MM.1S (cell line): ENCODE measurements around the gene B9D2.

Source experiments
- DNase-seq: peaks from one replicate; pipeline ENCODE4 v3.0.0-alpha.2; 2015
- H2AFZ ChIP-seq: fragments of 300-600 bp; sonication (generic); 2 replicates; pipeline ENCODE4 v1.6.0; 2016; ENCODE audit warnings: antibody characterized with exemption, low read length
- H3F3A ChIP-seq: fragments of 300-600 bp; sonication (generic); 2 replicates; pipeline ENCODE4 v1.6.1; 2016; ENCODE audit warnings: mild to moderate bottlenecking, antibody characterized with exemption, low read length, moderate library complexity, mixed read lengths; ENCODE audit not compliant: insufficient read depth
- H3K27ac ChIP-seq: fragments of 300-600 bp; sonication (generic); 2 replicates; pipeline ENCODE4 v1.5.1; 2016; ENCODE audit warnings: mild to moderate bottlenecking, low read length
- H3K27me3 ChIP-seq: fragments of 300-600 bp; sonication (generic); replicated peaks from 2 replicates; pipeline ENCODE4 v1.6.0; 2016; ENCODE audit warnings: low read length; ENCODE audit not compliant: insufficient read depth
- H3K36me3 ChIP-seq: fragments of 300-600 bp; sonication (generic); replicated peaks from 2 replicates; pipeline ENCODE4 v1.6.1; 2016; ENCODE audit warnings: mild to moderate bottlenecking, low read length, mixed read lengths; ENCODE audit not compliant: insufficient read depth
- H3K4me1 ChIP-seq: fragments of 300-600 bp; sonication (generic); 2 replicates; pipeline ENCODE4 v1.6.1; 2016; ENCODE audit warnings: low read length, mixed read lengths
- H3K4me2 ChIP-seq: fragments of 300-600 bp; sonication (generic); 2 replicates; pipeline ENCODE4 v1.6.0; 2016; ENCODE audit warnings: low read depth, low read length
- H3K4me3 ChIP-seq: fragments of 300-600 bp; sonication (generic); 2 replicates; pipeline ENCODE4 v1.5.1; 2016; ENCODE audit warnings: low read length, mixed read lengths
- H3K79me2 ChIP-seq: fragments of 300-600 bp; sonication (generic); 2 replicates; pipeline ENCODE4 v1.6.1; 2016; ENCODE audit warnings: mixed run types, low read length, mixed read lengths
- H3K9ac ChIP-seq: fragments of 300-600 bp; sonication (generic); 2 replicates; pipeline ENCODE4 v1.6.1; 2016; ENCODE audit warnings: low read length, mixed read lengths
- H3K9me2 ChIP-seq: fragments of 300-600 bp; sonication (generic); replicated peaks from 2 replicates; pipeline ENCODE4 v1.6.1; 2016; ENCODE audit warnings: mild to moderate bottlenecking, low read length, mixed read lengths; ENCODE audit not compliant: insufficient read depth
- H3K9me3 ChIP-seq: fragments of 300-600 bp; sonication (generic); replicated peaks from 2 replicates; pipeline ENCODE4 v1.6.1; 2016; ENCODE audit warnings: mild to moderate bottlenecking, low read length, mixed read lengths; ENCODE audit not compliant: insufficient read depth
- H4K20me1 ChIP-seq: fragments of 300-600 bp; sonication (generic); 2 replicates; pipeline ENCODE4 v1.6.1; 2016; ENCODE audit warnings: mild to moderate bottlenecking, low read length, moderate library complexity, mixed read lengths; ENCODE audit not compliant: insufficient read depth
- CTCF ChIP-seq: fragments of 300-600 bp; sonication (generic); IDR thresholded peaks from 2 replicates; pipeline ENCODE4 v1.5.1; 2016; ENCODE audit warnings: antibody characterized with exemption, low read length, mixed read lengths
- EZH2 ChIP-seq: fragments of 300-600 bp; sonication (generic); optimal IDR thresholded peaks from 2 replicates; pipeline ENCODE3; 2017; ENCODE audit warnings: low read depth, mild to moderate bottlenecking, antibody characterized with exemption, low read length, mixed read lengths
- EZH2phosphoT487 ChIP-seq: fragments of 300-600 bp; sonication (generic); IDR thresholded peaks from 2 replicates; pipeline ENCODE4 v1.6.1; 2018; ENCODE audit warnings: antibody characterized with exemption, low read length

The B9D2 gene

GRCh38 chr19:41327076-41327575 is 36.8 kb downstream of the B9D2 start:
- TF ChIP-seq EZH2phosphoT487 (no peak), EZH2 (no peak), CTCF (no peak)
- peaks cover 28% of the 10 kb centered on the region for H3F3A ChIP-seq
- peaks cover 3% of the 10 kb centered on the region; the same call in 1 of the 2 replicates for H3K79me2 ChIP-seq
- H2AFZ ChIP-seq, result peak overlapping the region; percentile 32
- H3K9ac ChIP-seq, result peak overlapping the region; percentile 73
- no peaks in the 10 kb centered on the region for H4K20me1 ChIP-seq
- H3K27me3 ChIP-seq, result no peaks in the 10 kb centered on the region
- H3K4me2 ChIP-seq, result peak overlapping the region; percentile 93
- H3K9me3 ChIP-seq, result no peaks in the 10 kb centered on the region
- DNase-seq, result peak; percentile 37
- H3K36me3 ChIP-seq, result no peaks in the 10 kb centered on the region
- peak overlapping the region; percentile 60 for H3K4me3 ChIP-seq
- peak overlapping the region; percentile 75 for H3K27ac ChIP-seq
- H3K4me1 ChIP-seq, result peaks cover 18% of the 10 kb centered on the region
- no peaks in the 10 kb centered on the region for H3K9me2 ChIP-seq

- Histone ChIP-seq H3K9me2 (no peaks in the 10 kb centered on the region), H3K9me3 (no peaks in the 10 kb centered on the region), H3K4me2 (no peak overlapping the region; the same call in 1 of the 2 replicates), H3K4me3 (no peak overlapping the region), H3K27me3 (no peaks in the 10 kb centered on the region), H3K27ac (no peak overlapping the region), H2AFZ (no peak overlapping the region), H3K79me2 (peaks cover 3% of the 10 kb centered on the region; the same call in 1 of the 2 replicates), H4K20me1 (no peaks in the 10 kb centered on the region), H3K9ac (no peak overlapping the region), H3K36me3 (no peaks in the 10 kb centered on the region), H3F3A (peaks cover 28% of the 10 kb centered on the region), H3K4me1 (peaks cover 18% of the 10 kb centered on the region)
- no peak for DNase-seq
- no peak for TF ChIP-seq EZH2phosphoT487
- no peak for TF ChIP-seq CTCF
- no peak for TF ChIP-seq EZH2
Measured at GRCh38 chr19:41325947-41326706, 37.8 kb downstream of the B9D2 start.

GRCh38 chr19:41325640-41325946 is 38.4 kb downstream of the B9D2 start:
- H3K79me2 ChIP-seq, result peaks cover 3% of the 10 kb centered on the region; the same call in 1 of the 2 replicates
- H2AFZ ChIP-seq, result no peak overlapping the region
- no peak overlapping the region for H3K27ac ChIP-seq
- H3K9me3 ChIP-seq, result no peaks in the 10 kb centered on the region
- no peak overlapping the region for H3K4me2 ChIP-seq
- H3F3A ChIP-seq, result peaks cover 28% of the 10 kb centered on the region
- H4K20me1 ChIP-seq, result no peaks in the 10 kb centered on the region
- no peaks in the 10 kb centered on the region for H3K27me3 ChIP-seq
- H3K9me2 ChIP-seq, result no peaks in the 10 kb centered on the region
- DNase-seq, result no peak
- H3K9ac ChIP-seq, result no peak overlapping the region
- TF ChIP-seq CTCF, result no peak
- TF ChIP-seq EZH2phosphoT487, result no peak
- TF ChIP-seq EZH2, result no peak
- H3K4me3 ChIP-seq, result no peak overlapping the region
- no peaks in the 10 kb centered on the region for H3K36me3 ChIP-seq
- H3K4me1 ChIP-seq, result peaks cover 18% of the 10 kb centered on the region
